ENCODE results near the gene JARID2.

DNA sequence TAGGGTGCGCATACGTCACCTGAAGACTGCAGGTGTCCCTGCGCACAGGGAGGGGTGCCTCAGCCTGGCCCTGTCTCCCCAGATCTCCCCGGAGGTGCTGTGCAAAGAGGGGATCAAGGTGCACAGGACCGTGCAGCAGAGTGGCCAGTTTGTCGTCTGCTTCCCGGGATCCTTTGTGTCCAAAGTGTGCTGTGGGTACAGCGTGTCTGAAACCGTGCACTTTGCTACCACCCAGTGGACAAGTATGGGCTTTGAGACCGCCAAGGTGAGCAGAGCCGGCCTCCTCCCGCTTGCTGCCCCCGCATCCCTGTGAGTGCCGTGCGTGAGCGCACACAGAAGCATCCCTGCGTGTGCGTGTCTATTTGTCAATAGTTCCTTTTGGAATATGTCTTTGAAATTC is 266.3 kb downstream of the JARID2 start:
- TF ChIP-seq, protein P1, sequence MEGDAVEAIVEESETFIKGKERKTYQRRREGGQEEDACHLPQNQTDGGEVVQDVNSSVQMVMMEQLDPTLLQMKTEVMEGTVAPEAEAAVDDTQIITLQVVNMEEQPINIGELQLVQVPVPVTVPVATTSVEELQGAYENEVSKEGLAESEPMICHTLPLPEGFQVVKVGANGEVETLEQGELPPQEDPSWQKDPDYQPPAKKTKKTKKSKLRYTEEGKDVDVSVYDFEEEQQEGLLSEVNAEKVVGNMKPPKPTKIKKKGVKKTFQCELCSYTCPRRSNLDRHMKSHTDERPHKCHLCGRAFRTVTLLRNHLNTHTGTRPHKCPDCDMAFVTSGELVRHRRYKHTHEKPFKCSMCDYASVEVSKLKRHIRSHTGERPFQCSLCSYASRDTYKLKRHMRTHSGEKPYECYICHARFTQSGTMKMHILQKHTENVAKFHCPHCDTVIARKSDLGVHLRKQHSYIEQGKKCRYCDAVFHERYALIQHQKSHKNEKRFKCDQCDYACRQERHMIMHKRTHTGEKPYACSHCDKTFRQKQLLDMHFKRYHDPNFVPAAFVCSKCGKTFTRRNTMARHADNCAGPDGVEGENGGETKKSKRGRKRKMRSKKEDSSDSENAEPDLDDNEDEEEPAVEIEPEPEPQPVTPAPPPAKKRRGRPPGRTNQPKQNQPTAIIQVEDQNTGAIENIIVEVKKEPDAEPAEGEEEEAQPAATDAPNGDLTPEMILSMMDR (conservative IDR thresholded peaks at IDR 0.05 in 1 of 2, IDR thresholded peaks at IDR 0.05 in 1 of 2; ENCODE audit: extremely low read depth in 1 of 2, insufficient read depth in 1 of 2, low read depth in 1 of 2, low read length in 2 of 2) = no peak
- TF ChIP-seq EZH2 (IDR thresholded peaks at IDR 0.05; ENCODE audit: borderline replicate concordance, low read length) = no peak

All from mammary epithelial cell (primary cell).